OCI-M2 (cell line): ENCODE measurements around the gene IL21R.

ENCODE experiments used
- DNase-seq: peaks from one replicate; lab custom pipeline; 2025; ENCODE audit not compliant: unreplicated experiment; lab: John Stamatoyannopoulos, UW

IL21R gene

DNA sequence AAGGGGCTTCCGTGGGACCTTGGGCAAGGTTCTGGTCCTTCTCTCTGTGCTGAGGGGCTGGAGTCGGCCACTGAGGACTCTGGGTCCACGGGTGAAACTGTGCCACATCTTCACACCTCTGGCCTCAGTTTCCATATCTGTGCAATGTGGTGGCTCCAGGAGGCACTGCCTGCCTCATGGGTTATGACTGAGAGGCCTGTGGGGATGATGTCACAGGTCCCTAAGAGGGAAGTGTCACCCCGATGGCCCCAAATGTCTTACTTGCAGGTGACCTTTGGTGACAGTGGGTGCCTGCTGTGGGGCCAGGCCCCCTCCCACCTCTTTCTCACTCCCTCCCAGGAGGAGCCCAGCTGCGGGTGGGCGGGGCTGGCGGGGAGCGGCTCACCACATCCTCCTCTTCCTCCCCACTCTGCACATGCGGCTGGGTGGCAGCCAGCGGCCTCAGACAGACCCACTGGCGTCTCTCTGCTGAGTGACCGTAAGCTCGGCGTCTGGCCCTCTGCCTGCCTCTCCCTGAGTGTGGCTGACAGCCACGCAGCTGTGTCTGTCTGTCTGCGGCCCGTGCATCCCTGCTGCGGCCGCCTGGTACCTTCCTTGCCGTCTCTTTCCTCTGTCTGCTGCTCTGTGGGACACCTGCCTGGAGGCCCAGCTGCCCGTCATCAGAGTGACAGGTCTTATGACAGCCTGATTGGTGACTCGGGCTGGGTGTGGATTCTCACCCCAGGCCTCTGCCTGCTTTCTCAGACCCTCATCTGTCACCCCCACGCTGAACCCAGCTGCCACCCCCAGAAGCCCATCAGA, at the start of gene IL21R:
IL21R (plus strand) TSS at position 407 of the 801 bp plus-strand sequence. CDS start 27,898 bp downstream, outside the sequence.
- no peak for DNase-seq

DNA sequence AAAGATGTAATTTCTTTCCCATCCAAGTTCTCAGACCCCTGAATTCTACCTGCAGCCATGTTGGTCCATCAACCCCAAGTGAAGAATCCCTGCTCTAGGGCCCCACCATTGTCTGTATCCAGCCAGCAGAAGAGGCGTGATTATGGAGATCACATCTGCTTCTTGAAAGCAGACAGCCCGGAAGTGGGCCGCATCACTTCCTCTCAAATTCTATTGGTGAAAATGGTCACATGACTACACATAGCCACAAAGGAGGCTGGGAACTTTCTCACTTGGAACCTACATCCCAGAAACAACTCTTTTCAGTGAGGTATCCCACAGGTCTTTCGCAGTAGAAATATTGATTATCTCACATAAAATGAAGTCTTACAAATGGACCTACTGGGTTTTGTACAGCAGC, 48.1 kb upstream of the IL21R start:
- DNase-seq: no peak

DNA sequence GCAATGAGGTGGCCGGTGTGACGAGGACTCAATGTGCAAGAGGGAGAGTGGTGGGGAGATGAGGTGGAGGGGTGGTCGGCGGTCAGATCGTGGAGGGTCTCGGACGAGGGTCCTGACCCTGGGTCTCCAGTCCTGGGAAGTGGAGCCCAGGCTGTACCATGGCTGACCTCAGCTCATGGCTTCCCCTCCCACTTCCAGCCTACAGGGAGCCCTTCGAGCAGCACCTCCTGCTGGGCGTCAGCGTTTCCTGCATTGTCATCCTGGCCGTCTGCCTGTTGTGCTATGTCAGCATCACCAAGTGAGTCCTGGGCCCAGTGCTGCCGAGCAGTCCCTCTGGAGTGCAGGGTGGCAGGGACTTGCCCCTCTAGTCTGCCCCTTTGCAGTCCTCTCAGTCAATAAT, 46.4 kb upstream of the IL21R start:
- no peak for DNase-seq

DNA sequence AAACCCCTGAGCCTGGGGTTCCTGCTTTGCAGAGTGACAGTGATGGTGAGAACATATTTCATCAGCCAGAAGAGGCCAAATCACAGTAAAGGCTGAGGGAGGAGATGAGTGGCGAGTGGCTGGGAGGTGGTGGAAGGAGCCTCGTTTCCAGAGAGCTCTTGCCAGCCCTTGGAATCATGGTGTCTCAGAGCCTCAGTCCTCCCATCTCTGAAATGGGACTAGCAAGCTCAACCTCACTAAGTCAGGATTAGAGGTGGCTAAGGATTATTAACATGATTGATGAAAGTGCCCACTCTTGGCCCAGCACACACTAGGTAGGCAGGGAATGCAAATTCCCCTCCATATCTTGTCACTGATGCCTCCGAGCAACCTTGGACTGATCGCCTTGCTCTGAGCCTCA, 45.2 kb upstream of the IL21R start:
- DNase-seq: no peak

DNA sequence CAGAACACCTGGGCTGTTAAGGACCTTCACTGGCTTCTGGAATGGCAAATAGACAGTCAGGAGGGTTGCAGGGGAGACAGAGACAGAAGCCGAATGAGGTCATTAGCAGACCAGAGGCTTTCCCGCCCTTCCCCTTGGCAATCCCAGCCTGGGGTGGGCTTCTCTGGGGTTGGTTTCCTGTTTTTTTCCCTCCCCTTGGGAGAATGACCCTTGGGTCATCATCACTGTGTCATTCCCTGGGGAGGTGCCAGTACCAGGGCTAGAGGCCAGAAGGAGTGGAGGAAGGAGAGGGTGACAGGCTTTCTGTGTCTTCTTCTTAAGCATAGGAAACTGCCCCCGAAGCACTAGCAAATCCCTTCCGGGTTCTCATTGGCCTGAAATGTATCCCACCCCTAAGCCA, 42.9 kb upstream of the IL21R start:
- DNase-seq: no peak

DNA sequence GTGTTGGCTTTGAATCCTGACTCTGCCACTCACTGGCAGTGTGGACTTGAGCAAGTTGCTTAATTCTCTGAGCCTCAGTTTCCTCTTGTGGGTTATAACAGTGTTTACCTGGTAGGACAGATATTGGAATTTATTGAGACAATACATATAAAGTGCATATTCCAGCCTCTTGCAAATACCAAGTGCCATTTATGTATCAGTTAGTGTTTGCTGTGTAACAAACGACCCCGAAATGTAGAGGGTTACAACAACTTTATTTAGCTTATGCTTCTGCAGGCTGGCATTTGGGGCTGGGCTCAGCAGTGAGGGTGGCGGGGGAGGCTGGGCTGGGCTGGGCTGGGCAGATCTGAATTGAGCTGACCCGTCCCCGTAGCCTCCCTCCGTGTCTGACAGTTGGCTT, 42.4 kb upstream of the IL21R start:
- no peak for DNase-seq

DNA sequence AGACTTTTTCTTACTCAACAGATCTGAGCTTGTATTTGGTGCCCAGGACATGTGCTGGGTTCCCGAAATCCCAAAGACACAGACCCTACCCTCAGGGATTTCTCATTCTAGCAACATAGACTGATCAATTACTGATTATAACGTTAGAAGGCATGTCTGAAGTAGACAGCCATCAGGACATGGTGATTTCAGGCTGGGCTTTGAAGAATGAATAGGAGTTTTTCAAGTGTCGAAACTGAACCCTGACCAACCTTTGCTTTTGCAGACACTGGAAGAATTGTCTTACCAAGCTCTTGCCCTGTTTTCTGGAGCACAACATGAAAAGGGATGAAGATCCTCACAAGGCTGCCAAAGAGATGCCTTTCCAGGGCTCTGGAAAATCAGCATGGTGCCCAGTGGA, 40.0 kb upstream of the IL21R start:
- no peak for DNase-seq

DNA sequence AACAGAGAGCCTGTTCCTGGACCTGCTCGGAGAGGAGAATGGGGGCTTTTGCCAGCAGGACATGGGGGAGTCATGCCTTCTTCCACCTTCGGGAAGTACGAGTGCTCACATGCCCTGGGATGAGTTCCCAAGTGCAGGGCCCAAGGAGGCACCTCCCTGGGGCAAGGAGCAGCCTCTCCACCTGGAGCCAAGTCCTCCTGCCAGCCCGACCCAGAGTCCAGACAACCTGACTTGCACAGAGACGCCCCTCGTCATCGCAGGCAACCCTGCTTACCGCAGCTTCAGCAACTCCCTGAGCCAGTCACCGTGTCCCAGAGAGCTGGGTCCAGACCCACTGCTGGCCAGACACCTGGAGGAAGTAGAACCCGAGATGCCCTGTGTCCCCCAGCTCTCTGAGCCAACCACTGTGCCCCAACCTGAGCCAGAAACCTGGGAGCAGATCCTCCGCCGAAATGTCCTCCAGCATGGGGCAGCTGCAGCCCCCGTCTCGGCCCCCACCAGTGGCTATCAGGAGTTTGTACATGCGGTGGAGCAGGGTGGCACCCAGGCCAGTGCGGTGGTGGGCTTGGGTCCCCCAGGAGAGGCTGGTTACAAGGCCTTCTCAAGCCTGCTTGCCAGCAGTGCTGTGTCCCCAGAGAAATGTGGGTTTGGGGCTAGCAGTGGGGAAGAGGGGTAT, 39.3 kb upstream of the IL21R start:
- DNase-seq: no peak

DNA sequence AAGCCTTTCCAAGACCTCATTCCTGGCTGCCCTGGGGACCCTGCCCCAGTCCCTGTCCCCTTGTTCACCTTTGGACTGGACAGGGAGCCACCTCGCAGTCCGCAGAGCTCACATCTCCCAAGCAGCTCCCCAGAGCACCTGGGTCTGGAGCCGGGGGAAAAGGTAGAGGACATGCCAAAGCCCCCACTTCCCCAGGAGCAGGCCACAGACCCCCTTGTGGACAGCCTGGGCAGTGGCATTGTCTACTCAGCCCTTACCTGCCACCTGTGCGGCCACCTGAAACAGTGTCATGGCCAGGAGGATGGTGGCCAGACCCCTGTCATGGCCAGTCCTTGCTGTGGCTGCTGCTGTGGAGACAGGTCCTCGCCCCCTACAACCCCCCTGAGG, 38.7 kb upstream of the IL21R start:
- DNase-seq: no peak

DNA sequence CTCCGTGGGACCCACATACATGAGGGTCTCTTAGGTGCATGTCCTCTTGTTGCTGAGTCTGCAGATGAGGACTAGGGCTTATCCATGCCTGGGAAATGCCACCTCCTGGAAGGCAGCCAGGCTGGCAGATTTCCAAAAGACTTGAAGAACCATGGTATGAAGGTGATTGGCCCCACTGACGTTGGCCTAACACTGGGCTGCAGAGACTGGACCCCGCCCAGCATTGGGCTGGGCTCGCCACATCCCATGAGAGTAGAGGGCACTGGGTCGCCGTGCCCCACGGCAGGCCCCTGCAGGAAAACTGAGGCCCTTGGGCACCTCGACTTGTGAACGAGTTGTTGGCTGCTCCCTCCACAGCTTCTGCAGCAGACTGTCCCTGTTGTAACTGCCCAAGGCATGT, 38.2 kb upstream of the IL21R start:
- DNase-seq: no peak

DNA sequence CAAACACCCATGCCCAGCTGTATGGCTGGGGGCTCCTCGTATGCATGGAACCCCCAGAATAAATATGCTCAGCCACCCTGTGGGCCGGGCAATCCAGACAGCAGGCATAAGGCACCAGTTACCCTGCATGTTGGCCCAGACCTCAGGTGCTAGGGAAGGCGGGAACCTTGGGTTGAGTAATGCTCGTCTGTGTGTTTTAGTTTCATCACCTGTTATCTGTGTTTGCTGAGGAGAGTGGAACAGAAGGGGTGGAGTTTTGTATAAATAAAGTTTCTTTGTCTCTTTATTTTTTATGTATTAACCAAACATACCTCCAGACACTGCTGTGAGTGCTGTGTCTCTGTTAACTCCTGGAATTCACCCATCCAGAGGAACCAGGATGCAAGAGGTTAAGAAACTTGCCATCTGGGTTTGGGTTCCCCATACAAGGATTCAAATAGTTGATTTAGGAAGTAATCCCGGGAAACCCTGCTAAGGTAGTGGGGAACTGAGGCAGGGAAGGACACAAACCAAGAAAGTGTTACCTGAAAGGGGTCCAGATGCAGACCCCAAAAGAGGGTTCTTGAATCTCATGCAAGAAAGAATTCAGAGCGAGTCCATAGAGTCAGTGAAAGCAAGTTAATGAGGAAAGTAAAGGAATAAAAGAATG, 37.4 kb upstream of the IL21R start:
- DNase-seq: no peak

DNA sequence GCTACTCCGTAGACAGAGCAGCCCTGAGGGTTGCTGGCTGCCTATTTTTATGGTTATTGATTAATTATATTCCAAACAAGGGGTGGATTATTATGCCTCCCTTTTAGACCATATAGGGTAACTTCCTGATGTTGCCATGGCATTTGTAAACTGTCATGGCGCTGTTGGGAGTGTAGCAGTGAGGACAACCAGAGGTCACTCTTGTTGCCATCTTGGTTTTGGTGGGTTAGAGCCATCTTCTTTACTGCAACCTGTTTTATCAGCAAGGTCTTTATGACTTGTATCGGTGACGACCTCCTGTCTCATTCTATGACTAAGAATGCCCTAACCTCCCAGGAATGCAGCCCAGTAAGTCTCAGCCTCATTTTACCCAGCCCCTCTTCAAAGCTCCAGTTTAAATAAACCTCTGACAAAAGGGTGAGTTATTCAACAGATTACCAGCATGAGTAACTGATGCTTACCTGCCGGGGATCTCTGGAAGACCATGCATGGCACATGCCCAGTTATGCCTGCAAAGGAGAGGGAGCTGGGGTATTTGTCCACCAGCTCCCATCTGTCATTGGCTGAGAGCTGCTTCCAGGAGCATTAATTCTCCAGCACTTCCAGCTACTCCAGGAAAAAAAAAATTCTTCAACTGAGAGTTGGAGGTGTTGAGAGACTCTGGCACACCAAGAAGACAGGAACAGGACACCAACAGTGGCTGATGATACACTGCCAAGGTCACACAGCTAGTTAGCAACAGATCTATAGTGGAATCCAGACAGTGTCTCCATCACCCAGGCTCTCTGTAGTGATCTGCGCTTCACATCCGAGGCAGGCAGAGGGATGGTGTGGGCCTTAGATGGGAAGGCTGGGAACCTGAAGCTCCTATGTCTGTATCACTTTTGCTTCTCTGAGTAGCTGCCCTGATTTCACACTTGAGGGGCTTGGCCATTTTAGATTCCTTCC, 36.6 kb upstream of the IL21R start:
- no peak for DNase-seq

DNA sequence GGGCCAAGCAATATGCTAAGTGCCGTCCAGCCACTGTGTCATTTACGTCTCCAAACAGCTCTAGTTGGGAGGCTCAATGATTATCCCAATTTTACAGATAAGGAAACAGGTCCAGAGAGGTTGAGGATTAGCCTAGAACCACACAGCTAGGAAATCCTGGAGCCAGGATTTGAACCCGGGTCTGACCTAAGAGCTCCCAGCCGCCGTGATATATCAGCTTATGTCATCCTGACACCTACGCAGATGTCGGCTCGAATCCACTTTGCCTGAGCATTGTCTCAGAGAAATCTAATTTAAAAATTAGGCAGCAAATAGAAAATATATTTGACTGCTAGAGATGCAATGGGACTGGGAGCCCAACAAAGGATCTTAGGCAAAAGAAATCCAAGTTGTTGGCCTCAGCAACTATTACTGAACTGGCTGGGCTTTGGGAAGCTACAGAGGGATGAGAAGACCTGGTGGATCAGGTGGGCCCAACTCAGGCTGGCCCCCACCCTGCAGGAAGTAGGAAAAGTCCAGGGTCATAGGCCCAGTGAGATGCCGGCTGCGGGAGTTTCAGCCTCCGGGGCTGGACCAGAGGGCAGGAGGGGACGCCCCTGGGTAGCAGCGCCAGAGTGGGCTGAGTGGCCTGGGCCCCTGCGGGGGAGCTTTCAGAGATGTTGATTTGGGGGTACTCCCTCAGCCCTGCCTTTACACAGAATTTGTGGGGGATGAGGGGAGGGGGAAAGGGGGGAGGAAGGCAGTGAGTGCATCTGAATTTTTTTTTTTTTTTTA, 35.1 kb upstream of the IL21R start:
- no peak for DNase-seq

DNA sequence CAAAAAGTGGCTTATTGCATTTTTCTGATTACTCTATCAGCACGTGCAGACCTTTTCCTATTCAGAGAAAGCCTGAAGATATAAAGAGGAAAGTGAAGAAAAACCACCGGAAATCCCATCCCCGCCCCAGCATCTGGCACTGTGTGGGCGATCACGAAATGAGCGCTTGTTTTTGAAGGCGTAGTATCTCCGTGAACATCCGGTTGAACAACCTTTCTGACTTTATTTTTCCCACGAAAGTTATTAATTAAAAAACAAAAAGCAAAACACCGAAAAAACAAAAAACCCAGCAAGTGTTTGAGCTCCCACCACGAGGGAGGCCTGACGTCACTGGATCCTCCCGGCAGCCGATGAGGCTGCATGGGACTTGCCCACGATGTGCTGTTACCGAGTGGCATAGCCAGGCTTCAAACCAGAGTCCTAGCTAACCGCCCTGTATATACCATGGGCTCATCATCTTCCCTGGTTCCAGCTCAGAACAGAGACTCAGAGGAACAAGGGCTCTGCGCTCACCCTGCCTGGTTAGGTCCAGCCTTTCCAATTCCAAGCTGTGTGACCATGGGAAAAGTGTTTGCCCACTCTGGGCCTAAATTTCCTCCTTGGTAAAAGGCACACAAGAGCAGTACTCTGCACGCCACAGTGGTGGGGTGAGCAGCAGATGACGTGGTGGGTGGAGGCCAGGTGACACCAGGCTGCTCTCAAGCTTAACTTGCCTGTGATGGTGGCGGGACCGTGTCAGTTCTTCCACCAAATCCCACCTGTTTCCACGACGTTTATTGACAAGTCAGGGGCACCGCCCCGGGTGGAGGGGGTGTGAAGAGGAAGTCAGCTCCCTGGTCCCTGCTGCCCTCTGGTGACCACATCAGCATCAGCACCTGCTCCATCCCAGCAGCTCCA, 34.3 kb upstream of the IL21R start:
- DNase-seq: peak; percentile 38

DNA sequence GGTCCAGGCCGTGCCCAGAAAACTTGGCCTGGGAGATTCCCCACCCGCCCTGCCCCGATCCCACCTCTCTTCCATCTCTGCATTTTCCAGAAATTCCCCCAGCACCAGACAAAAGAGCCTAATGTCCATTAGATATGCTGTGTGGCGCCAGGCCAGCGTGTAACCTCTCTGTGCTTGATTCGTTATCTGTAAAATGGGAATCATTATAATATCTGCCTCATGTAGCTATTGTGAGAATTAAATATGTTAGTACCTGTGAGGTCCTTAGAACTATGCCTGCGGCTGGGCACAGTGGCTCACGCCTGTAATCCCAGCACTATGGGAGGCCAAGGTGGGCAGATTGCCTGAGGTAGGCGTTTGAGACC, 33.6 kb upstream of the IL21R start:
- no peak for DNase-seq

DNA sequence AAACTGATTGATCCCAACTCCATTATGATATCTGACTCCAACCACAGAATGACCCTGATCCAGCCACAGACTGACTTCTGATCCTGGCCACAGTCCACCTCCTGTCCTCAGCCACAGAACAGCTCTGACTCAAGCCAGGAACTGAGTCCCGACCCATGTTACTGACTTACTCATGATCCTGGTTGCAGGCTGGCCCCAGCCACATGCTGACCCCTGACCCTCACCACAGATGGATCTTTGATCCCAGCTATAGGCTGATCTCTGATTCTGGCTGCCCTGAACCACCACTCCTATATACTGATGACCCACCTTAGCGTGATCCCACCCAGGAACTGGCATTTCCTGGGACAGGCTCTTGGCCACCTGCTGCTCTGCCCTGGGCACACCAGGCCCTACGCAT, 32.2 kb upstream of the IL21R start:
- DNase-seq: no peak

DNA sequence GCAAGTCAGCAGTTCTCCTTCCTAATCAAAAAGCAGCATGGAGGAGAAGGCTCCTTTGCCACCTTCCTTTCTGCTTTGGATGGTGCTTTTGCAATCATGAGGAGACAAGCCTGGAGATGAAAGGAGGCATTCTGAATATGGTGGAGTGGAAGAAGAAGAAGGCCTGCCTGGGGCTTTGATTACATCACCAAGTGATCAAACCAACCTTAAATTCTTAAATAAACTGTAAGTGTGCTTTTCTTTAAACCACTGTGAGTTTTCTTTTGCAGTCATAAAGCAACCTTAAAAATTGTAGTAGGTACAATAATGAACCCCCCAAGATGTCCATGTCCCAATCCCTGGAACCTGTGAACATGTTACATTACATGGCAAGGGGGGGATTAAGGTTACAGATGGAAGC, 31.7 kb upstream of the IL21R start:
- DNase-seq: no peak

DNA sequence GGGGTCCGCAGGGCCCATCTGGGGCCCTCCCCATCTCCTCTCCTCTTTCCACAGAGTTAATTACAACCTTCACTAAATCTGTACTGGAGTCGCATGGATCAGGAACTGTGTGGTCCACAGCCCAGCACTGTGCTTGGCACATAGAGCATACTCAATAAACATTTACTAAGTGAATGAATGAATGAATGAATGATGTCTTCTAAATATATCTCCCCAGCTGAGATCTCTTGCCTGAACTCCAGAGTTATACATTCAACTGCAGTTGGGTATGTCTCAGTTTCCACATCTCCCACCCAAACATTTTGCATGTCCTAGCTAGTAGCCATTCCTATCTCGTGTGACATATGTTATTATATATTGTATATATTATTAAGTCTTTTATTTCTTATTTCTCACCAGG, 28.7 kb upstream of the IL21R start:
- DNase-seq: no peak

DNA sequence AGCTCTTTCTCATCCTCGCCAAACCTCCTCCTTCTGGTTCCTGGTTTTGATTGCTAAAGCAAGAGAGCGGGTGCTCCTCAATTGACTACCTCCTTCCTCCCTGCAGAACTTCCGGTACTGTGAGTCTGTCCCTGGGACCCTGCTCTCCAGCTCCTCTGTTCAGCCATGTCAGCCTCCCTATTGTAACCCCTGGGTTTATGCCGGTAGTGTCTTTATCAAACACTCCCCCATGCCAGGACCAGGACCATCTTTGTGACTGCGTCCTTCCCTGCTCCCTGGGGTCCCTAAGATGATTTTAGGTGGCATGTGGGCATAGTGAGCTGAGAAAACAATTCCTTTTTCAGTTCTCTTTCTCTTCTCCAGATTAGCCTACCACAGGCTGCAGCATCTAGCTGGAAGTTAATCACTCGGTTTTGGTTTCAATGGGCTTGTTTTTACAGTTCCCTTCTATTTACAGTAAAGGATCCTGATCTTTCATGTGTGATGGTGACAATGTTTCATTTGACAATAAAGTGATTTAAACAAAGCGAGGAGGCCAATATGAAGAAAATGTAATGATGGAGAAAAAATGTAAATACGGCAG, 27.7 kb upstream of the IL21R start:
- DNase-seq: no peak
